ENCODE data around the gene DTX2.
"Not testable (repeated sequence)": the region's sequence is repeated elsewhere in the genome, so short reads cannot be mapped to it uniquely, and the experiment has no call there.

Gene DTX2

DNA sequence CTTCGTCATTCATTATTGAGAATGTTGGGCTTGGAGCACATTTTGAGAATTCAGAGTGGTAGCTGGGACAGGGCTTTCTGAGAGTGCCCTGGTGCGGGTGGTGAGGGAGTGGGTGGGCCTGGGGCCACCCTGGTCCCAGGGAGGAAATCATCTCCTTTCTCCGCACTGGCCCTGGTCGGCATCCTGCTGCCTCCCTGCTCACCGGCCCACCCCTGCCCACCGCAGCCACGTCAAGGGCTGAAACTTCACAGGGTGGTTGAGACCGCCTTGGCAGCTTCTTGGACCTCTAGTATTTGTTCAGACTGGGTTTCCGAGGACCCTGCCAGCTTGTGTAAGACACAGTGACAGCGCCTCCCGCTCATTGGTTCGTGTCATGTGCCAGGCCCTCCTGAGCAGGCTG is 22.9 kb downstream of the DTX2 start:
- H2BK5ac ChIP-seq (ENCODE audit: low read length); H2BK15ac ChIP-seq (replicated peaks; ENCODE audit: low read depth): not testable (repeated sequence)
- WGBS (ENCODE audit: extremely low coverage, insufficient coverage, low lambda C conversion rate), result no CpG with 5 or more reads among the region's 12 CpGs

DNA sequence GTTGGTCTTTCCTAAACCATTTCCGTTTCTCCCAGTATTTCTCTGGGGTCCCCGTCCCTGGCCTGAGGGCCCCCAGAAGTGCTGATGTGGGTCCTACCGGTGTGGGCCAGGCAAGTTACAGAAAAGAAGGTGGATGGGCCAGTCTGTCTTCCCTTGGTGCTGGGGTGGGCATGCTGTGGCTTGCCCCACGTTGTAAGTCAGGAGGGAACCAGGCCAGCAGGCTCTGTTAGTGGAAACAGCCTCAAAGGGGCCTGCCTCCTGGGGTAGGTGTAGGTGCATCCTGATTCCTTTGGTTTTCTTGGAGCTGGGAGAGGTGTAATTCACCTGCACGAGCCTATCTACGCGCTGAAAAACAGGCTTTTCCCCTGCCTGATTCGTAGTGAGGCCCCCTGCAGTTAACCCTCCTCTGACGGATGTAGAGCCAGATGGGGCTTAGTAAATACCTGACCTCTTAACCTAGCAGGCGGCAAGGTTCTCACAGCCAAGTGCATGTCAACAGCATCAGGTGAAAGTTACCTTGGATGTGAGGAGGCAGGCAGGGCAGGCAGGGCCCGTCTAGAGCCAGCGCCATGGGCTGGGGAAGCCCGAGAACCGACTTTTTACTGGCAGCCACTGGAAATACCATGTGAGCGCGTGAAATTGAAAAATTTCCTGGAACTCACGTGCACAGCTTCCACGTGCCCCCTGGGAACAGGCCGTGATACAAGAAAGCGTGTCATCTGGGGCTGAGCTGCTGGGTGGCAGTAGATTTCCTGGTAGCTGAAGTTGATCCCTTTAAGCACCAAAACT is 24.5 kb downstream of the DTX2 start:
- not testable (repeated sequence) for H3K18ac ChIP-seq (ENCODE audit: low read length); H3K23ac ChIP-seq (ENCODE audit: low read length); H3K4me2 ChIP-seq (ENCODE audit: low read length); H3K36me3 ChIP-seq (ENCODE audit: control insufficient read depth, insufficient read depth, low read length); H3K4me3 ChIP-seq (ENCODE audit: low read length); H3K79me1 ChIP-seq (ENCODE audit: low read length); H4K5ac ChIP-seq (ENCODE audit: low read length); H3K9ac ChIP-seq (ENCODE audit: low read length); DNase-seq; H2BK5ac ChIP-seq (ENCODE audit: low read length); H2AK5ac ChIP-seq (ENCODE audit: low read length); H2BK15ac ChIP-seq (replicated peaks; ENCODE audit: low read depth); H3K27ac ChIP-seq (ENCODE audit: low read depth, low read length); H4K8ac ChIP-seq (ENCODE audit: low read depth, low read length); H2BK120ac ChIP-seq (ENCODE audit: low read depth, low read length); H3K27me3 ChIP-seq (ENCODE audit: insufficient read depth, low read length, poor library complexity); H3K4me1 ChIP-seq (ENCODE audit: control insufficient read depth, low read depth, low read length); H3K4ac ChIP-seq (ENCODE audit: low read depth, low read length); H3K56ac ChIP-seq (ENCODE audit: low read length); H3K79me2 ChIP-seq (ENCODE audit: control insufficient read depth, insufficient read depth, low read length)
- WGBS (ENCODE audit: extremely low coverage, insufficient coverage, low lambda C conversion rate), result no CpG with 5 or more reads among the region's 20 CpGs

More for the DNA sequence above, 22.9 kb downstream of the DTX2 start:
- H2AK5ac ChIP-seq (ENCODE audit: low read length); H3K18ac ChIP-seq (ENCODE audit: low read length); H4K8ac ChIP-seq (ENCODE audit: low read depth, low read length); H3K36me3 ChIP-seq (ENCODE audit: control insufficient read depth, insufficient read depth, low read length); H2BK120ac ChIP-seq (ENCODE audit: low read depth, low read length); H3K4me3 ChIP-seq (ENCODE audit: low read length); H3K27me3 ChIP-seq (ENCODE audit: insufficient read depth, low read length, poor library complexity); H3K9ac ChIP-seq (ENCODE audit: low read length); H3K4me2 ChIP-seq (ENCODE audit: low read length); H3K4ac ChIP-seq (ENCODE audit: low read depth, low read length); H3K4me1 ChIP-seq (ENCODE audit: control insufficient read depth, low read depth, low read length); DNase-seq; H3K79me1 ChIP-seq (ENCODE audit: low read length); H4K5ac ChIP-seq (ENCODE audit: low read length); H3K27ac ChIP-seq (ENCODE audit: low read depth, low read length); H3K56ac ChIP-seq (ENCODE audit: low read length); H3K23ac ChIP-seq (ENCODE audit: low read length); H3K79me2 ChIP-seq (ENCODE audit: control insufficient read depth, insufficient read depth, low read length): not testable (repeated sequence)

DNA sequence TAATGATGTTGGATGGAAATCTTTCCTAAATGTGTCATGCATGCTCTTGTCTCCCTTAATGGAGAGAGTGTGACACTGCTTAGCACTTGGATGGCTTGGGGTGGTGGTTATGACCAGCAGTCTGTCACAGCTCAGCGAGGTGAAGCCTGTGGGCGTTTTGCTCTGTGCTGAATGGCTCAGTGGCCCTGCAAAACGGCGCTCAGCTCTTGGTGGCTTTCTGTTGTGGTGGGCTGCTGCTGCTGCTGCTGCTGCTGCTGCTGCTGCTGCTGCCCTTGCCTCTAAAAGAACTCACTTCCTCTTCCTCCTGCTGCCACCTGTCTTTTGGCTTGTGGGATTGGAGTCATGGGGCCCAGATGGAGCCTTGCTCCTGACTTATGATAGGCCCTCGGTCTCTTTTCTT is 25.1 kb downstream of the DTX2 start:
- not testable (repeated sequence) for H4K8ac ChIP-seq (ENCODE audit: low read depth, low read length); H4K5ac ChIP-seq (ENCODE audit: low read length); H3K27me3 ChIP-seq (ENCODE audit: insufficient read depth, low read length, poor library complexity); H2BK15ac ChIP-seq (replicated peaks; ENCODE audit: low read depth); H3K4me1 ChIP-seq (ENCODE audit: control insufficient read depth, low read depth, low read length); H3K79me2 ChIP-seq (ENCODE audit: control insufficient read depth, insufficient read depth, low read length); H3K27ac ChIP-seq (ENCODE audit: low read depth, low read length); H3K18ac ChIP-seq (ENCODE audit: low read length); H3K79me1 ChIP-seq (ENCODE audit: low read length); H3K36me3 ChIP-seq (ENCODE audit: control insufficient read depth, insufficient read depth, low read length); H3K4me3 ChIP-seq (ENCODE audit: low read length); H3K4ac ChIP-seq (ENCODE audit: low read depth, low read length); H3K4me2 ChIP-seq (ENCODE audit: low read length); DNase-seq; H3K23ac ChIP-seq (ENCODE audit: low read length); H3K9ac ChIP-seq (ENCODE audit: low read length); H2BK120ac ChIP-seq (ENCODE audit: low read depth, low read length); H3K56ac ChIP-seq (ENCODE audit: low read length); H2BK5ac ChIP-seq (ENCODE audit: low read length); H2AK5ac ChIP-seq (ENCODE audit: low read length)
- WGBS (ENCODE audit: extremely low coverage, insufficient coverage, low lambda C conversion rate), result no CpG with 5 or more reads among the region's 5 CpGs

DNA sequence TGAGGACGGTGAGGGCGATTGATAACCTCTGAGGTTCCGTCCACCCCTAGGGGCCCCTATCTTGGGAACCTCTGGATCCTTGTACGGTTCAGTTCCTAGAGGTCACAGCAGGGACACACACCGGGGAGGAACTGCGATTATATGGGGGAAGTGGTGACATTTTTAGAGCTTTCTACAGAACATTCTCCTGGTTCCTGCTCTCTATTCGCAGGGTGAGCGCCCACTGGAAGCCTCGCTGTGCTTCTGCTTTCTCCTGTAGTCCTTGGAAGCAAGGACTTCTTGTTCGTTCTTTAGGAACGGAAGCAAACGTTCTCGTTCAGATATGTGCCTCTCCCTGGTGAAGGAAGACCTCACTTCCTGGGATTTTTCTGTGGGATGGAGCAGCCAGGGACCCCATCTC is 26.5 kb downstream of the DTX2 start:
- no CpG with 5 or more reads among the region's 13 CpGs for WGBS (ENCODE audit: extremely low coverage, insufficient coverage, low lambda C conversion rate)
- H3K79me1 ChIP-seq (ENCODE audit: low read length); H2BK5ac ChIP-seq (ENCODE audit: low read length); H3K27me3 ChIP-seq (ENCODE audit: insufficient read depth, low read length, poor library complexity); H3K79me2 ChIP-seq (ENCODE audit: control insufficient read depth, insufficient read depth, low read length); H3K56ac ChIP-seq (ENCODE audit: low read length); H3K4me3 ChIP-seq (ENCODE audit: low read length); H3K18ac ChIP-seq (ENCODE audit: low read length); H2BK120ac ChIP-seq (ENCODE audit: low read depth, low read length); H3K36me3 ChIP-seq (ENCODE audit: control insufficient read depth, insufficient read depth, low read length); H3K23ac ChIP-seq (ENCODE audit: low read length); H3K27ac ChIP-seq (ENCODE audit: low read depth, low read length); H2BK15ac ChIP-seq (replicated peaks; ENCODE audit: low read depth); H3K4me1 ChIP-seq (ENCODE audit: control insufficient read depth, low read depth, low read length); H3K4ac ChIP-seq (ENCODE audit: low read depth, low read length); H2AK5ac ChIP-seq (ENCODE audit: low read length); H3K4me2 ChIP-seq (ENCODE audit: low read length); H3K9ac ChIP-seq (ENCODE audit: low read length); DNase-seq; H4K5ac ChIP-seq (ENCODE audit: low read length); H4K8ac ChIP-seq (ENCODE audit: low read depth, low read length): not testable (repeated sequence)

GRCh38 chr7:76492139-76492538 is 30.6 kb downstream of the DTX2 start:
- not testable (repeated sequence) for H2AK5ac ChIP-seq (ENCODE audit: low read length); H3K27me3 ChIP-seq (ENCODE audit: insufficient read depth, low read length, poor library complexity); DNase-seq; H2BK5ac ChIP-seq (ENCODE audit: low read length); H3K79me2 ChIP-seq (ENCODE audit: control insufficient read depth, insufficient read depth, low read length); H3K79me1 ChIP-seq (ENCODE audit: low read length); H3K4me2 ChIP-seq (ENCODE audit: low read length); H3K23ac ChIP-seq (ENCODE audit: low read length); H3K9ac ChIP-seq (ENCODE audit: low read length); H3K18ac ChIP-seq (ENCODE audit: low read length); H3K36me3 ChIP-seq (ENCODE audit: control insufficient read depth, insufficient read depth, low read length); H4K5ac ChIP-seq (ENCODE audit: low read length); H3K4me1 ChIP-seq (ENCODE audit: control insufficient read depth, low read depth, low read length); H3K56ac ChIP-seq (ENCODE audit: low read length); H3K4ac ChIP-seq (ENCODE audit: low read depth, low read length); H3K4me3 ChIP-seq (ENCODE audit: low read length); H2BK120ac ChIP-seq (ENCODE audit: low read depth, low read length); H4K8ac ChIP-seq (ENCODE audit: low read depth, low read length); H3K27ac ChIP-seq (ENCODE audit: low read depth, low read length); H2BK15ac ChIP-seq (replicated peaks; ENCODE audit: low read depth)
- no CpG with 5 or more reads among the region's 10 CpGs for WGBS (ENCODE audit: extremely low coverage, insufficient coverage, low lambda C conversion rate)

DNA sequence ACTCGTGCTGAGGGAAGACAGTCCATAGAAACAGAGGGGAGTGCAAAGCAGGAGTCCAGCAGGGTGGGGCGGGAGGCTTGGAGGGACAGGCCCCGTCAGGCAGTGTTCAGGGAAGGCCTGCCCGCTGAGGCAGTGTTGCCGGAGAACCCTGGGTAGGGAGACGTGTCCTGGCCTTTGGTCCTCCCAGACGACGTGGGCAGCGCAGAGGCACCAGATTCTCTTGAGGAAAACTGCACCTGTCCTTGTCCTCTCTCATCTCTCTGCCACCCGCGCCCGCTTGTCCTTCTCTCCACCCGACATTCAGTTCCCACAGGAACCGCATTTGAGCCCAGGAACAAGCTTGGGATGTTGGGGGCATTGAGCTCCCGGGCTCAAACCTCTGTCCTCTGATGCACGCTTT is 34.2 kb downstream of the DTX2 start:
- H2BK120ac ChIP-seq (ENCODE audit: low read depth, low read length); H3K18ac ChIP-seq (ENCODE audit: low read length); H3K56ac ChIP-seq (ENCODE audit: low read length); H2BK5ac ChIP-seq (ENCODE audit: low read length); H2AK5ac ChIP-seq (ENCODE audit: low read length); H3K4ac ChIP-seq (ENCODE audit: low read depth, low read length); H3K23ac ChIP-seq (ENCODE audit: low read length); H2BK15ac ChIP-seq (replicated peaks; ENCODE audit: low read depth); H4K8ac ChIP-seq (ENCODE audit: low read depth, low read length); H3K4me3 ChIP-seq (ENCODE audit: low read length); H3K36me3 ChIP-seq (ENCODE audit: control insufficient read depth, insufficient read depth, low read length); DNase-seq; H3K79me1 ChIP-seq (ENCODE audit: low read length); H3K9ac ChIP-seq (ENCODE audit: low read length); H3K27me3 ChIP-seq (ENCODE audit: insufficient read depth, low read length, poor library complexity); H3K4me1 ChIP-seq (ENCODE audit: control insufficient read depth, low read depth, low read length); H3K27ac ChIP-seq (ENCODE audit: low read depth, low read length); H3K4me2 ChIP-seq (ENCODE audit: low read length); H4K5ac ChIP-seq (ENCODE audit: low read length); H3K79me2 ChIP-seq (ENCODE audit: control insufficient read depth, insufficient read depth, low read length): not testable (repeated sequence)
- no CpG with 5 or more reads among the region's 16 CpGs for WGBS (ENCODE audit: extremely low coverage, insufficient coverage, low lambda C conversion rate)
